Measurements from ENCODE around the gene TTBK1.

TTBK1 gene

DNA sequence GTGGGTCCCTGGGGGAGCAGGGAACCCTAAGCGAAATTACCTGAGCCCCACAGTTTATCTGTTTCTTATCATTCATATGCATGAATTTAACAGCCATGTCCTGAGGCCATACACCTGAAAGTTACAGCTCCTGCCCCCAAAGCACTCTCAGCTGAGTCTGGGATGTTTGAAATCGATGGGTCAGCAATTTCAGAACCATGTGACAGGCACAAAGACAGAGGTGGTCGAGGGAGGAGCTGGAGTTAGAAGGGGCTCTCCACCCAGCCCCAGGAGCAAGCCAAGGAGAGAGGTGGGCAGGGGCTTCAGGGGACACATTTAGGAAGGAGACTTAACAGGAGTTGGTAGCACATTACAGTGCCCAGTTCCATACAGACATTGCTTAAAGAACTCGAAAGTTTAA is 14.9 kb downstream of the TTBK1 start:
- no peaks in the 10 kb centered on the region for H3K4me1 ChIP-seq
- TF ChIP-seq, protein P1, sequence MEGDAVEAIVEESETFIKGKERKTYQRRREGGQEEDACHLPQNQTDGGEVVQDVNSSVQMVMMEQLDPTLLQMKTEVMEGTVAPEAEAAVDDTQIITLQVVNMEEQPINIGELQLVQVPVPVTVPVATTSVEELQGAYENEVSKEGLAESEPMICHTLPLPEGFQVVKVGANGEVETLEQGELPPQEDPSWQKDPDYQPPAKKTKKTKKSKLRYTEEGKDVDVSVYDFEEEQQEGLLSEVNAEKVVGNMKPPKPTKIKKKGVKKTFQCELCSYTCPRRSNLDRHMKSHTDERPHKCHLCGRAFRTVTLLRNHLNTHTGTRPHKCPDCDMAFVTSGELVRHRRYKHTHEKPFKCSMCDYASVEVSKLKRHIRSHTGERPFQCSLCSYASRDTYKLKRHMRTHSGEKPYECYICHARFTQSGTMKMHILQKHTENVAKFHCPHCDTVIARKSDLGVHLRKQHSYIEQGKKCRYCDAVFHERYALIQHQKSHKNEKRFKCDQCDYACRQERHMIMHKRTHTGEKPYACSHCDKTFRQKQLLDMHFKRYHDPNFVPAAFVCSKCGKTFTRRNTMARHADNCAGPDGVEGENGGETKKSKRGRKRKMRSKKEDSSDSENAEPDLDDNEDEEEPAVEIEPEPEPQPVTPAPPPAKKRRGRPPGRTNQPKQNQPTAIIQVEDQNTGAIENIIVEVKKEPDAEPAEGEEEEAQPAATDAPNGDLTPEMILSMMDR (IDR thresholded peaks at IDR 0.05; ENCODE audit: low read depth, low read length): no peak
- H3K4me3 ChIP-seq (ENCODE audit: low read depth, low read length): no peak overlapping the region
- no peaks in the 10 kb centered on the region for H3K36me3 ChIP-seq
- H3K9me3 ChIP-seq: no peaks in the 10 kb centered on the region
- no peak for DNase-seq
- H3K27me3 ChIP-seq: no peaks in the 10 kb centered on the region

DNA sequence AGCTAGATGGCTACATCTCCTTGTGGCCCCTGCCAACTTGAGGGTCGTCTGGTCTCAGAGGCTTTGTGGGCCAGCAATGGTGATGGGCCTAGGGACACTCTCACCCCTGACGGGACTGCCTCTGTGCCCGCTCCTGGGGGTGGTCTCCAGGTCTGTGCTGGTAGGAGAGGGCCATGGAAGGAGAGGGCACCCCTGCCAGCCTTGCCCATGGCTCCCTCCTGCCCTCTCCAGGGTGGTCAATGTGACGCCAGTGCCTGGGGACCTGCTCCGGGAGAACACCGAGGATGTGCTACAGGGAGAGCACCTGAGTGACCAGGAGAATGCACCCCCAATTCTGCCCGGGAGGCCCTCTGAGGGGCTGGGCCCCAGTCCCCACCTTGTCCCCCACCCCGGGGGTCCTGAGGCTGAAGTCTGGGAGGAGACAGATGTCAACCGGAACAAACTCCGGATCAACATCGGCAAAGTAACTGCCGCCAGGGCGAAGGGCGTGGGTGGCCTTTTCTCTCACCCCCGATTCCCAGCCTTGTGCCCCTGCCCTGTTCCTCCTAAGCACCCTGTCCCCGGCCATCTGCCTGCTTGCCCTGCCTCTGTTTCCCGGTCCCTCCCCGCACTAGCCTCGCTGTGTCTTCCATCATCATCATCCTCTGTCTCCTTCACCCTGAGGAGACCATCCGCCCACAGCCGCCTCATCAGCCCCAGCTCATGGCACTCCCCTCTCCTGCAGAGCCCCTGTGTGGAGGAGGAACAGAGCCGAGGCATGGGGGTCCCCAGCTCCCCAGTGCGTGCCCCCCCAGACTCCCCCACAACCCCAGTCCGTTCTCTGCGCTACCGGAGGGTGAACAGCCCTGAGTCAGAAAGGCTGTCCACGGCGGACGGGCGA is 15.8 kb downstream of the TTBK1 start:
- H3K36me3 ChIP-seq: no peaks in the 10 kb centered on the region
- H3K4me1 ChIP-seq: no peaks in the 10 kb centered on the region
- H3K27me3 ChIP-seq: no peaks in the 10 kb centered on the region
- no peak for DNase-seq
- H3K4me3 ChIP-seq (ENCODE audit: low read depth, low read length): no peak overlapping the region
- TF ChIP-seq, protein P1 (IDR thresholded peaks at IDR 0.05; ENCODE audit: low read depth, low read length): no peak
- H3K9me3 ChIP-seq: no peaks in the 10 kb centered on the region

DNA sequence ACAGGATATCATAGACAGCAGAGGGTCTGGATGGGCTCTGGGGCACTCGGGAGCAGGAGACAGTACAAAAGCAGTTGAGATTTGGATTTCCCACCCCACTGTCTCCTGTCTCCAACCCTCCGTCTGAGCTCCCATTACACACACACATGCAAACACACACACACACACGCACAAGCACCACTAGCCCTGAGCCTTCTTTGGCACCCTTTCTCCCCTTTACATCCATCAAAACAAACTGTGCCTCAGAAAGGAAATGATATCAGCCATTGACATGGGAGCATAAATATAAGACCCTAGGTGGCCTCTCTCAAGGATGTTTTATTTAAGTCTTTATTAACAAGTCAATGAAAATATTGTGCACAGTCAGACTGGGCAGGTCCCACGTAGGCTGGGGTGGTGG is 17.5 kb downstream of the TTBK1 start:
- no peak overlapping the region for H3K4me3 ChIP-seq (ENCODE audit: low read depth, low read length)
- no peaks in the 10 kb centered on the region for H3K4me1 ChIP-seq
- no peaks in the 10 kb centered on the region for H3K27me3 ChIP-seq
- H3K9me3 ChIP-seq: no peaks in the 10 kb centered on the region
- no peaks in the 10 kb centered on the region for H3K36me3 ChIP-seq
- DNase-seq: no peak
- TF ChIP-seq, protein P1 (IDR thresholded peaks at IDR 0.05; ENCODE audit: low read depth, low read length): no peak

DNA sequence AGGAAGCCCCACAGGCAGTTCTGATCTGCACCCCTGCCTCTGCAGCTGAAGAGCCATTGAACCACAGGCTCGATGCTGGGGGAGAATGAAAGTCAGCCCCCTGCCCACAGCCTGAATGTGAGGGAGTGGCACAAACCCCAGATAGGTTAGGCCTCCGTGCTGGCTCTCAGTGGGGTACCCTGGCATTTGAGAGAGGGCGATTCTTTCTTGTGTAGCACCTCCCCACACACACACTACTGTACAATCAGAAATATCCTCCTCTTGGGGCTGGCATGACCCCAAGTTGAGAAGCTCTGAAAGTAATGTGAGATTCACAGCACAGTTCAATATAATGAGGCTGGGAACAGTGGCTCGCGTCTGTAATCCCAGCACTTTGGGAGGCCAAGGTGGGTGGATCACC is 17.9 kb downstream of the TTBK1 start:
- TF ChIP-seq, protein P1 (IDR thresholded peaks at IDR 0.05; ENCODE audit: low read depth, low read length): no peak
- Histone ChIP-seq H3K27me3 (no peaks in the 10 kb centered on the region), H3K4me3 (ENCODE audit: low read depth, low read length) (no peak overlapping the region), H3K4me1 (no peaks in the 10 kb centered on the region), H3K36me3 (no peaks in the 10 kb centered on the region), H3K9me3 (no peaks in the 10 kb centered on the region)
- DNase-seq: no peak

DNA sequence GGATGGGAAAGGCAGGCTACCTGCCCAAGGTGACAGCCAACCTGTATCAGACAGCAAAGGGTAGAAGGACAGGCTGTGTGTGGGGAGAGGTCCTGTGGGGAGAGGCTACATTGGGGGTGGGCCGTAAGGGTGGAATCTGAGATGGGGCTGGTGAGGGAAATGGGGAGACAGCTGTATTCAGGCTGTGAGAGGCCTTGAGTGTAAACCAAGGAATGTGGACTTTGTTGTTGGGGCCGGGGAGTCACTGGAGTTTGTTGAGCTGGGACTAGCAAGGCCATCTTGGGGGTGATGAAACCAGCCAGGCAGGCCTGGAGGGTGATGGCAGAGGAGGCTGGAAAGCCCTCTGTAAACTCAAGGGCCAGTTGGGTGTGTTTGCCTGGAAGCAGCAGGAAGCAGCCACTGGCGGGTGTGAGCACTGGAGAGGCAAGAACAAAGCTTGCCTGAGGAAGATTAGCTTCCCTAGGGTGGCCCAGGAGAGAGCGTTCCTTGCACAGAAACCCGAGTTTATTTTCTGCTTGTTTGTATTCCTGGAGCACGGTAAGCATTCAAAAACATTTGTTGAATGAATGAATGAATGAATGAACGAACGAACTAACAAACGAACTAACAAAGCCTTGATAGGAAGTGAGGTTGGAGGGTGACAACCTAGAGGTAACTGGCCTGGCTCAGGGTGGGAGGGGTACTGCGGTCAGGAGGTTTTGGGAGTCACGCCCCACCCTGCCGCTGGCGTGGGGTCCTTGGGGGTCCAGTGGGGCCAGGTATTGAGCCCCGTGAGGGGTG is 18.9 kb downstream of the TTBK1 start:
- H3K27me3 ChIP-seq: no peaks in the 10 kb centered on the region
- DNase-seq: no peak
- H3K4me3 ChIP-seq (ENCODE audit: low read depth, low read length): no peak overlapping the region
- no peaks in the 10 kb centered on the region for H3K9me3 ChIP-seq
- H3K36me3 ChIP-seq: no peaks in the 10 kb centered on the region
- H3K4me1 ChIP-seq: no peaks in the 10 kb centered on the region
- TF ChIP-seq, protein P1 (IDR thresholded peaks at IDR 0.05; ENCODE audit: low read depth, low read length): no peak

Data from BE2C (cell line).